H1 (cell line): Measurements from ENCODE around the gene UNC119. TPM values are rescaled to one million over a fixed set of nuclear protein-coding genes. Genes with fewer than 3 reads are reported as not detected.

Experiments used
- CBX5 ChIP-seq: fragments of 300-800, 300-1000 bp; sonication (generic); IDR thresholded peaks from 2 replicates; pipeline ENCODE4 v1.7.1; 2016; ENCODE audit warnings: antibody characterized with exemption, low read length, low read depth
- EGR1 ChIP-seq: IDR thresholded peaks from 2 replicates; pipeline ENCODE4 v1.6.1; 2011; ENCODE audit warnings: low read depth, low read length, borderline replicate concordance
- FOSL1 ChIP-seq: IDR thresholded peaks from 2 replicates; pipeline ENCODE4 v1.6.1; 2011; ENCODE audit warnings: mild to moderate bottlenecking, low read depth, low read length, moderate library complexity; ENCODE audit not compliant: insufficient read depth
- MAFK ChIP-seq: IDR thresholded peaks from 2 replicates; pipeline ENCODE4 v1.6.1; 2012; ENCODE audit warnings: low read depth, mild to moderate bottlenecking, improper control_type of control experiment, low read length
- PHF8 ChIP-seq: fragments of 200-600 bp; sonication (generic); conservative IDR thresholded peaks from 2 replicates; pipeline ENCODE4 v1.7.1; 2012; ENCODE audit warnings: low read depth, mild to moderate bottlenecking, inconsistent platforms, low read length, moderate library complexity
- polyA plus RNA-seq, 7 experiments: library from polyadenylated mRNA; depleted of rRNA in 3 of 7; stranded (reverse) in 5 of 7; unstranded in 2 of 7; fragments of >200 nt in 5 of 7; fragments of 200-250 nt in 2 of 7; gene quantifications; 1 replicate in 5 of 7; 2 replicates in 1 of 7; 4 replicates in 1 of 7; pipeline versions ENCODE4 v1.2.1 to v1.2.3, GENCODE V29; 2011 to 2013; ENCODE audit warnings: missing spikeins in 2 of 7, mixed read lengths in 2 of 7
- total RNA-seq: library from RNA; stranded (reverse); fragmentation: NEBNext Ultra II Directional; extraction: Animal tissue kit (Norgen Biotek cat#: 25700); gene quantifications from 2 replicates; pipeline ENCODE4 v1.2.1, GENCODE V29; 2021
- TF ChIP-seq, protein P1 (sequence below): fragments of 300-600 bp; sonication (generic); IDR thresholded peaks from 2 replicates; pipeline ENCODE4 v1.7.1; 2012; ENCODE audit warnings: low read length, moderate library complexity, mild to moderate bottlenecking, inconsistent platforms; ENCODE audit not compliant: insufficient replicate concordance

UNC119 gene
- total and polyA plus RNA-seq, 2 of the 8 experiments (the other 6 are each of a cell fraction or from before 2014, with no cell fraction given) = 43.5 to 94.4 TPM

DNA sequence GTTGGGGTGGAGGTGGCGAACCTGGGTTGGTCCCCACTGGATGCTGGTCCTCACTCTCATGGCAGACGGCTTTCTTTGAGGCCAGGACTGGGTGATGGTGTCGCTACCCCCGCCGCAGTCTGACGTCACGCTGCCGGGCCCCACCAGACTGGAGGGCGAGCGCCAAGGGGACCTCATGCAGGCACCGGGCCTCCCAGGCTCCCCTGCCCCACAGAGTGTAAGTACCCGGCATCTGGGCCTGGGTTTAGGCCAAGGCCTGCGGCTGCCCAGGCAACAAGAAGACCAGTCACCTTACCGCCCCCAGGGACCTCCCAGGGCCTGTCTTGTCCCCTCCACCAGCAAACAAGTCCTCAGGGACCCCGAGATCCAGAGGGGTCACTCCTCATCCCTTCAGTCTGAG, 28.5 kb downstream of the UNC119 start (continued):
- TF ChIP-seq, protein P1, sequence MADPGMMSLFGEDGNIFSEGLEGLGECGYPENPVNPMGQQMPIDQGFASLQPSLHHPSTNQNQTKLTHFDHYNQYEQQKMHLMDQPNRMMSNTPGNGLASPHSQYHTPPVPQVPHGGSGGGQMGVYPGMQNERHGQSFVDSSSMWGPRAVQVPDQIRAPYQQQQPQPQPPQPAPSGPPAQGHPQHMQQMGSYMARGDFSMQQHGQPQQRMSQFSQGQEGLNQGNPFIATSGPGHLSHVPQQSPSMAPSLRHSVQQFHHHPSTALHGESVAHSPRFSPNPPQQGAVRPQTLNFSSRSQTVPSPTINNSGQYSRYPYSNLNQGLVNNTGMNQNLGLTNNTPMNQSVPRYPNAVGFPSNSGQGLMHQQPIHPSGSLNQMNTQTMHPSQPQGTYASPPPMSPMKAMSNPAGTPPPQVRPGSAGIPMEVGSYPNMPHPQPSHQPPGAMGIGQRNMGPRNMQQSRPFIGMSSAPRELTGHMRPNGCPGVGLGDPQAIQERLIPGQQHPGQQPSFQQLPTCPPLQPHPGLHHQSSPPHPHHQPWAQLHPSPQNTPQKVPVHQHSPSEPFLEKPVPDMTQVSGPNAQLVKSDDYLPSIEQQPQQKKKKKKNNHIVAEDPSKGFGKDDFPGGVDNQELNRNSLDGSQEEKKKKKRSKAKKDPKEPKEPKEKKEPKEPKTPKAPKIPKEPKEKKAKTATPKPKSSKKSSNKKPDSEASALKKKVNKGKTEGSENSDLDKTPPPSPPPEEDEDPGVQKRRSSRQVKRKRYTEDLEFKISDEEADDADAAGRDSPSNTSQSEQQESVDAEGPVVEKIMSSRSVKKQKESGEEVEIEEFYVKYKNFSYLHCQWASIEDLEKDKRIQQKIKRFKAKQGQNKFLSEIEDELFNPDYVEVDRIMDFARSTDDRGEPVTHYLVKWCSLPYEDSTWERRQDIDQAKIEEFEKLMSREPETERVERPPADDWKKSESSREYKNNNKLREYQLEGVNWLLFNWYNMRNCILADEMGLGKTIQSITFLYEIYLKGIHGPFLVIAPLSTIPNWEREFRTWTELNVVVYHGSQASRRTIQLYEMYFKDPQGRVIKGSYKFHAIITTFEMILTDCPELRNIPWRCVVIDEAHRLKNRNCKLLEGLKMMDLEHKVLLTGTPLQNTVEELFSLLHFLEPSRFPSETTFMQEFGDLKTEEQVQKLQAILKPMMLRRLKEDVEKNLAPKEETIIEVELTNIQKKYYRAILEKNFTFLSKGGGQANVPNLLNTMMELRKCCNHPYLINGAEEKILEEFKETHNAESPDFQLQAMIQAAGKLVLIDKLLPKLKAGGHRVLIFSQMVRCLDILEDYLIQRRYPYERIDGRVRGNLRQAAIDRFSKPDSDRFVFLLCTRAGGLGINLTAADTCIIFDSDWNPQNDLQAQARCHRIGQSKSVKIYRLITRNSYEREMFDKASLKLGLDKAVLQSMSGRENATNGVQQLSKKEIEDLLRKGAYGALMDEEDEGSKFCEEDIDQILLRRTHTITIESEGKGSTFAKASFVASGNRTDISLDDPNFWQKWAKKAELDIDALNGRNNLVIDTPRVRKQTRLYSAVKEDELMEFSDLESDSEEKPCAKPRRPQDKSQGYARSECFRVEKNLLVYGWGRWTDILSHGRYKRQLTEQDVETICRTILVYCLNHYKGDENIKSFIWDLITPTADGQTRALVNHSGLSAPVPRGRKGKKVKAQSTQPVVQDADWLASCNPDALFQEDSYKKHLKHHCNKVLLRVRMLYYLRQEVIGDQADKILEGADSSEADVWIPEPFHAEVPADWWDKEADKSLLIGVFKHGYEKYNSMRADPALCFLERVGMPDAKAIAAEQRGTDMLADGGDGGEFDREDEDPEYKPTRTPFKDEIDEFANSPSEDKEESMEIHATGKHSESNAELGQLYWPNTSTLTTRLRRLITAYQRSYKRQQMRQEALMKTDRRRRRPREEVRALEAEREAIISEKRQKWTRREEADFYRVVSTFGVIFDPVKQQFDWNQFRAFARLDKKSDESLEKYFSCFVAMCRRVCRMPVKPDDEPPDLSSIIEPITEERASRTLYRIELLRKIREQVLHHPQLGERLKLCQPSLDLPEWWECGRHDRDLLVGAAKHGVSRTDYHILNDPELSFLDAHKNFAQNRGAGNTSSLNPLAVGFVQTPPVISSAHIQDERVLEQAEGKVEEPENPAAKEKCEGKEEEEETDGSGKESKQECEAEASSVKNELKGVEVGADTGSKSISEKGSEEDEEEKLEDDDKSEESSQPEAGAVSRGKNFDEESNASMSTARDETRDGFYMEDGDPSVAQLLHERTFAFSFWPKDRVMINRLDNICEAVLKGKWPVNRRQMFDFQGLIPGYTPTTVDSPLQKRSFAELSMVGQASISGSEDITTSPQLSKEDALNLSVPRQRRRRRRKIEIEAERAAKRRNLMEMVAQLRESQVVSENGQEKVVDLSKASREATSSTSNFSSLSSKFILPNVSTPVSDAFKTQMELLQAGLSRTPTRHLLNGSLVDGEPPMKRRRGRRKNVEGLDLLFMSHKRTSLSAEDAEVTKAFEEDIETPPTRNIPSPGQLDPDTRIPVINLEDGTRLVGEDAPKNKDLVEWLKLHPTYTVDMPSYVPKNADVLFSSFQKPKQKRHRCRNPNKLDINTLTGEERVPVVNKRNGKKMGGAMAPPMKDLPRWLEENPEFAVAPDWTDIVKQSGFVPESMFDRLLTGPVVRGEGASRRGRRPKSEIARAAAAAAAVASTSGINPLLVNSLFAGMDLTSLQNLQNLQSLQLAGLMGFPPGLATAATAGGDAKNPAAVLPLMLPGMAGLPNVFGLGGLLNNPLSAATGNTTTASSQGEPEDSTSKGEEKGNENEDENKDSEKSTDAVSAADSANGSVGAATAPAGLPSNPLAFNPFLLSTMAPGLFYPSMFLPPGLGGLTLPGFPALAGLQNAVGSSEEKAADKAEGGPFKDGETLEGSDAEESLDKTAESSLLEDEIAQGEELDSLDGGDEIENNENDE = no peak
- TF ChIP-seq PHF8 (no peak), MAFK (no peak), FOSL1 (no peak), EGR1 (no peak), CBX5 (no peak)
